NT2/D1 (cell line): ENCODE results near the gene CCND2.

Experiments
- SUZ12 ChIP-seq: IDR thresholded peaks from 2 replicates; pipeline ENCODE4 v1.6.1; 2011; ENCODE audit not compliant: insufficient read length, insufficient read depth; ENCODE audit errors: extremely low read depth
- YY1 ChIP-seq: IDR thresholded peaks from 2 replicates; pipeline ENCODE4 v1.6.1; 2011; ENCODE audit not compliant: insufficient read length, insufficient read depth
- ZNF274 ChIP-seq: IDR thresholded peaks from 2 replicates; pipeline ENCODE4 v1.6.1; 2011; ENCODE audit warnings: mild to moderate bottlenecking, low read depth, low read length

DNA sequence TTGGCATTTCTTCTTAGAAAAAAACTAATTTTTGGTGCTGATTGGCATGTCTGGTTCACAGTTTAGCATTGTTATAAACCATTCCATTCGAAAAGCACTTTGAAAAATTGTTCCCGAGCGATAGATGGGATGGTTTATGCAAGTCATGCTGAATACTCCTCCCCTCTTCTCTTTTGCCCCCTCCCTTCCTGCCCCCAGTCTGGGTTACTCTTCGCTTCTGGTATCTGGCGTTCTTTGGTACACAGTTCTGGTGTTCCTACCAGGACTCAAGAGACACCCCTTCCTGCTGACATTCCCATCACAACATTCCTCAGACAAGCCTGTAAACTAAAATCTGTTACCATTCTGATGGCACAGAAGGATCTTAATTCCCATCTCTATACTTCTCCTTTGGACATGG, 27.3 kb downstream of the CCND2 start:
- TF ChIP-seq YY1: no peak
- TF ChIP-seq ZNF274: no peak
- no peak for TF ChIP-seq SUZ12
